ENCODE measurements around the gene NHERF2. TPM values are rescaled to one million over a fixed set of nuclear protein-coding genes. Genes with fewer than 3 reads are reported as not detected.
"Not testable (repeated sequence)": the region's sequence is repeated elsewhere in the genome, so short reads cannot be mapped to it uniquely, and the experiment has no call there.

The NHERF2 gene
- total RNA-seq, 1 donor from 2014 or later, result 1.8 TPM

- intact Hi-C loops (cut with micrococcal nuclease), result loop anchor here (5.0 to 10.0 kb wide), 3 partner anchors 33 to 247 kb away; partner anchors contain the start of genes BRICD5, ECI1, PGP and TBL3
- DNase-seq, result no peak
- peaks cover 33% of the 10 kb centered on the region for H3K4me1 Mint-ChIP-seq
- H3K9me3 Mint-ChIP-seq, result no peaks in the 10 kb centered on the region
- no peak overlapping the region for H3K4me3 Mint-ChIP-seq
- H3K27me3 Mint-ChIP-seq, result no peaks in the 10 kb centered on the region
- H3K36me3 Mint-ChIP-seq (ENCODE audit: low read depth), result peaks cover 36% of the 10 kb centered on the region
- no peak overlapping the region for H3K27ac Mint-ChIP-seq
These were observed 21.1 kb upstream of the NHERF2 start for GRCh38 chr16:2005646-2006045.

DNA sequence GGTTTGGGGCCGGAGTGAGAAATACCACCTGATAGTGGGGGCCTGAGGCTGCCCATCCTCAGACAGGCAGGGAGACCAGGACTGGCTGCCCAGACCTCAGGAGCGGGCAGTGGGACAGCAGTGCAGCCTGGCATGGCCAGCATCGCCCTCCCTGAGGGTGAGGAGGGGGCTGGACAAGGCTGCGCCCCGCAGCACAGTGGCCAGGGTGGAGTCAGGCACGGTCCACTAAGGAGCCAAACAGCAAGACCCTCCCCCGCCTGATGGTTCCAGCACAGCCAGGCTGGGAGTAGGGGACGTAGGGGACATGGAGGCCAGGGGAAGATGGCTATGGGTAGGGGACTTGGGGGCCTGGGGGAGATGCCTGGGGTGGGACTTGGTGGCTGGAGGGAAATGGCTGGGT, 20.4 kb upstream of the NHERF2 start:
- no peak for DNase-seq
- peak overlapping the region; percentile 87 for H3K4me3 Mint-ChIP-seq
- no peaks in the 10 kb centered on the region for H3K9me3 Mint-ChIP-seq
- peaks cover 31% of the 10 kb centered on the region for H3K36me3 Mint-ChIP-seq (ENCODE audit: low read depth)
- intact Hi-C loops (cut with micrococcal nuclease), result loop anchor here (5.0 to 10.0 kb wide), 3 partner anchors 34 to 246 kb away; partner anchors contain the start of genes BRICD5, ECI1, PGP and TBL3
- peak overlapping the region; percentile 39 for H3K27ac Mint-ChIP-seq
- no peaks in the 10 kb centered on the region for H3K27me3 Mint-ChIP-seq
- peaks cover 33% of the 10 kb centered on the region for H3K4me1 Mint-ChIP-seq

GRCh38 chr16:2007081-2007836, 19.4 kb upstream of the NHERF2 start:
- Mint-ChIP-seq H3K27ac (peak overlapping the region; percentile 85), H3K9me3 (no peaks in the 10 kb centered on the region), H3K4me1 (peaks cover 33% of the 10 kb centered on the region), H3K36me3 (ENCODE audit: low read depth) (peaks cover 29% of the 10 kb centered on the region), H3K4me3 (peak overlapping the region; percentile 87), H3K27me3 (no peaks in the 10 kb centered on the region)
- DNase-seq, result no peak
- intact Hi-C loops (cut with micrococcal nuclease), result loop anchor here (5.0 to 10.0 kb wide), 3 partner anchors 35 to 245 kb away; partner anchors contain the start of genes BRICD5, ECI1, PGP and TBL3

DNA sequence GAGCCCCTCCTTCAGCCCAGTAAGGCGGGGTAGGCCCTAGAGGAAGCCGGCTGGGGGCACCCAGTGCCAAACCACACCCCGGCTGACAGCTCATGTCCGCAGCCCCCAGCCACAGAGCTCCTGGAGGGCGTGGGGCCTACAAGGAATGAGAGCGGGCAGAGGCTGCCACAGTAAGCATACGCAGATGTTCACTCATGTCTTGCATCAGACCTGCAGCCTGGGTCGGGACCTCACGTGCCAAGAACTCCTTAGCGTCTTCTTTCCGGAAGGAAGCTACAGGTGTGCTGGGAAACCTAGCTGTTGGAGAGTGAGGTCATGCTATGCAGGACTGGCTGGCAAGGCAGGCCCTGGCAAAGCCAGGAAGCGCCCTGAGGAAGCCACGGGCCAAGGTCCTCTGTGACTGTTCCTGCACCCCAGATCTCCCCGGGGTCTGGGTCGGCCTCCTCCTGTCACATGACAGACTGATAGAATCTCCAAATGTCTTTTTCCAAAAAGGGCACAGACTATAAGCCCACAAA, 18.6 kb upstream of the NHERF2 start:
- H3K27ac Mint-ChIP-seq, result peak overlapping the region; percentile 85
- H3K9me3 Mint-ChIP-seq, result no peaks in the 10 kb centered on the region
- peak overlapping the region; percentile 87 for H3K4me3 Mint-ChIP-seq
- DNase-seq, result peak; percentile 76
- intact Hi-C loops (cut with micrococcal nuclease), result loop anchor here (1.0 to 10.0 kb wide), 4 partner anchors 16 to 244 kb away; partner anchors contain the start of genes BRICD5, ECI1, PGP and TBL3
- peaks cover 33% of the 10 kb centered on the region for H3K4me1 Mint-ChIP-seq
- H3K27me3 Mint-ChIP-seq, result no peaks in the 10 kb centered on the region
- H3K36me3 Mint-ChIP-seq (ENCODE audit: low read depth), result peaks cover 26% of the 10 kb centered on the region

GRCh38 chr16:2008631-2009163, 18.0 kb upstream of the NHERF2 start:
- Mint-ChIP-seq H3K27ac (peak overlapping the region; percentile 85), H3K36me3 (ENCODE audit: low read depth) (peaks cover 26% of the 10 kb centered on the region), H3K4me1 (peaks cover 33% of the 10 kb centered on the region), H3K27me3 (no peaks in the 10 kb centered on the region), H3K9me3 (no peaks in the 10 kb centered on the region), H3K4me3 (peak overlapping the region; percentile 87)
- intact Hi-C loops (cut with micrococcal nuclease), result loop anchor here (1.0 to 10.0 kb wide), 4 partner anchors 16 to 244 kb away; partner anchors contain the start of genes BRICD5, ECI1, PGP and TBL3
- peak; percentile 82 for DNase-seq

DNA sequence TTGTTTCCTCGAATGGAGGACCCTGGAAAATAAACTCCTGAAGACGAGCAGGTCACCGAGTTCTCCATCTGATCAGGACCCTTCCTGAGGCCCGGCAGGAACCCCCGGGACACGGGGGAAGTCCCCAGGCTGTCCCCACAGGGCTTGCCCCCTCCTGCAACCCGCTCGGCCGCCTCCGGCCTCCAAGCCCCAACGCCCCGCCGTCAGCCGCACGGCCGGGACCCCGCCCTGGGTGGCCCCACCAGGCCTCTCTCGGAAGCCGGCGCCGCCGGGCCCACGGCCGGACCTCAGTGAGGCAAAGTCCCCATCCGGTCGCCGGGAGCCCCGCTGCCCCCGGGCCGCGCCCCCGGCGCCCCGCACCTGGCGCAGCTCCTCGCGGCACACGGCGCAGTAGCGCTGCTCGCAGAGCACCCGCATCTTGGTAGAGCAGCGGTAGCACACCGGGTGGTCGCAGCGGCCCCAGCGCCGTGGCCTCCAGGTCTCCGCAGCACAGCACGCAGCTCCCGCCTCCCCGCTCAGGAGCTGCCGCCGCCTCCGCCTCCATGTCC, 17.5 kb upstream of the NHERF2 start:
- Mint-ChIP-seq H3K4me3 (peak overlapping the region; percentile 87), H3K36me3 (ENCODE audit: low read depth) (peaks cover 26% of the 10 kb centered on the region), H3K4me1 (peaks cover 31% of the 10 kb centered on the region), H3K9me3 (no peaks in the 10 kb centered on the region), H3K27me3 (no peaks in the 10 kb centered on the region), H3K27ac (peak overlapping the region; percentile 85)
- DNase-seq, result peak; percentile 77
- intact Hi-C loops (cut with micrococcal nuclease), result loop anchor here (5.0 to 10.0 kb wide), 3 partner anchors 37 to 243 kb away; partner anchors contain the start of genes BRICD5, ECI1, PGP and TBL3

DNA sequence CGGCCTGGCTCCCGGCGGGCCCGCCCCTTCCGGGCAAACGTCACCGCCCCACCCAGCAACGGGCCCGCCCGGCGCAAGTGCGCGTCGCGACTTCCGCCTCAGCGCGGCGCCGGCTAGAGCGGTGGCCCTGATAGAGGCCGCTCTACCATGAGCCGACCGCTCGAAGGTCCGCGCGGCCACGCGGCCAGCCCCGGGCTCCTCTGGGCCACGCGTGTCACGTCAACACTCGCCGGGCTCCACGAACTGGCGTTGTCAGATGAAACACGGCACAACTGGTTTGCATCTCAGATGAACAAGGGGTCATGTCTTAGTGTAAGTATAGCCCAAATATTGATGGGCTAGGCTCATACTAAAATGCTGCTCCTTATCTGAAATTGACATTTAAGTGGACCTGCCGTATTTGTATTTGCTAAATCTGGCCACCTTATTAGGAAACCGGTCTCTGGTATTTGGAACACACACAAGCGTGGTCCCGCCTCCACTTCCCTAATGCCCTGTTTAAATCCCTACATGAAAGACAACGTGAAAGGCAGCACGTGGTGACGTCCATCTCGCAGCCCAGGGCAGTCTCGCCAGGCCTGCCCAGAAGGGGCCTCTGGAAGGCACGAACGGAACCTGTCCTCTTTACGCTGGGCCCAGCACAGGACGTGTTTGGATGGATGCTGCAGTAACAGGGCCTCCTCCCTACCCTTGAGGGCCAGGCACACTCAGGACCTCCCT, 16.8 kb upstream of the NHERF2 start, which contains the start of gene ZNF598:
Gene ZNF598 (minus strand): TSS at position 31 of the 720 bp plus-strand sequence.
- DNase-seq, result peak; percentile 95
- no peaks in the 10 kb centered on the region for H3K9me3 Mint-ChIP-seq
- intact Hi-C loops (cut with micrococcal nuclease), result loop anchor here (5.0 to 10.0 kb wide), 3 partner anchors 38 to 242 kb away; partner anchors contain the start of genes BRICD5, ECI1, PGP and TBL3
- peaks cover 26% of the 10 kb centered on the region for H3K36me3 Mint-ChIP-seq (ENCODE audit: low read depth)
- peaks cover 28% of the 10 kb centered on the region for H3K4me1 Mint-ChIP-seq
- peak within 1 kb of the TSS; percentile 92 for H3K27ac Mint-ChIP-seq
- peak within 1 kb of the TSS; percentile 93 for H3K4me3 Mint-ChIP-seq
- no peaks in the 10 kb centered on the region for H3K27me3 Mint-ChIP-seq

- intact Hi-C loops (cut with micrococcal nuclease); H3K27me3 Mint-ChIP-seq; H3K4me3 Mint-ChIP-seq; DNase-seq; H3K27ac Mint-ChIP-seq; H3K9me3 Mint-ChIP-seq: not testable (repeated sequence)
- Mint-ChIP-seq H3K4me1 (peaks cover 20% of the 10 kb centered on the region), H3K36me3 (ENCODE audit: low read depth) (peaks cover 18% of the 10 kb centered on the region)
These were observed 15.0 kb upstream of the NHERF2 start for GRCh38 chr16:2011726-2012125.

DNA sequence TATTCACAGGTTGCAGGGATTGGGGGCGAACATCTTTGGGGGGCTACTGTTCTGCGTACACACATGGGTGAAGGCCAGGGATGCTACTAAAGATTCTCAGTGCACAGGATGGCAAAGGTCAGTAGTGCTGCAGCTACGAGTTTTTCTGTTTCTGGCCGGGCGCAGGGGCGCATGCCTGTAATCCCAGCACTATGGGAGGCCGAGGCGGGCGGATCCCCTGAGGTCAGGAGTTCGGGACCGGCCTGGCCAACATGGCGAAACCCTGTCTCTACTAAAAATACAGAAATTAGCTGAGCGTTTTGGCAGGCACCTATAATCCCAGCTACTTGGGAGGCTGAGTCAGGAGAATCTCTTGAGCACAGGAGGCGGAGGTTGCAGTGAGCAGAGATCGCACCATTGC, 13.2 kb upstream of the NHERF2 start:
- intact Hi-C loops (cut with micrococcal nuclease), result no loop called here
- no peaks in the 10 kb centered on the region for H3K9me3 Mint-ChIP-seq
- H3K4me1 Mint-ChIP-seq, result peaks cover 6% of the 10 kb centered on the region
- H3K27ac Mint-ChIP-seq, result no peak overlapping the region
- H3K27me3 Mint-ChIP-seq, result peaks cover 3% of the 10 kb centered on the region
- no peak overlapping the region for H3K4me3 Mint-ChIP-seq
- peaks cover 7% of the 10 kb centered on the region for H3K36me3 Mint-ChIP-seq (ENCODE audit: low read depth)
- no peak for DNase-seq

GRCh38 chr16:2015117-2015946, 11.4 kb upstream of the NHERF2 start:
- Mint-ChIP-seq H3K9me3 (no peaks in the 10 kb centered on the region), H3K27me3 (peaks cover 10% of the 10 kb centered on the region), H3K36me3 (ENCODE audit: low read depth) (peaks cover under 1% of the 10 kb centered on the region), H3K27ac (no peak overlapping the region), H3K4me3 (no peak overlapping the region), H3K4me1 (peaks cover under 1% of the 10 kb centered on the region)
- intact Hi-C loops (cut with micrococcal nuclease), result no loop called here
- DNase-seq, result no peak

DNA sequence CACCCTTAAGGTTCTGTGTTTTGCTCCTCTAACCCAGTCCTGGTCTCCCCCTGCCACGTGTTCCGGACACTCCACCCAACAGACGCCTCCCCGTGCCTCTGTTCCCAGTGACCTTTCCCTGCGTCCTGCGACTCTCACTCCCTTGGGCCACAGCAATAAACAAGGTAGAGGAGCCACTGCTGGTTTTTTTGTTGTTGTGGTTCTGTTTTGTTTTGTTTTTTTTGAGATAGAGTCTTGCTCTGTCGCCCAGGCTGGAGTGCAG, 10.8 kb upstream of the NHERF2 start:
- DNase-seq, result no peak
- Mint-ChIP-seq H3K27me3 (peaks cover 14% of the 10 kb centered on the region), H3K4me1 (peaks cover 3% of the 10 kb centered on the region), H3K36me3 (ENCODE audit: low read depth) (no peaks in the 10 kb centered on the region), H3K4me3 (no peak overlapping the region), H3K27ac (no peak overlapping the region), H3K9me3 (no peaks in the 10 kb centered on the region)
- intact Hi-C loops (cut with micrococcal nuclease), result no loop called here

DNA sequence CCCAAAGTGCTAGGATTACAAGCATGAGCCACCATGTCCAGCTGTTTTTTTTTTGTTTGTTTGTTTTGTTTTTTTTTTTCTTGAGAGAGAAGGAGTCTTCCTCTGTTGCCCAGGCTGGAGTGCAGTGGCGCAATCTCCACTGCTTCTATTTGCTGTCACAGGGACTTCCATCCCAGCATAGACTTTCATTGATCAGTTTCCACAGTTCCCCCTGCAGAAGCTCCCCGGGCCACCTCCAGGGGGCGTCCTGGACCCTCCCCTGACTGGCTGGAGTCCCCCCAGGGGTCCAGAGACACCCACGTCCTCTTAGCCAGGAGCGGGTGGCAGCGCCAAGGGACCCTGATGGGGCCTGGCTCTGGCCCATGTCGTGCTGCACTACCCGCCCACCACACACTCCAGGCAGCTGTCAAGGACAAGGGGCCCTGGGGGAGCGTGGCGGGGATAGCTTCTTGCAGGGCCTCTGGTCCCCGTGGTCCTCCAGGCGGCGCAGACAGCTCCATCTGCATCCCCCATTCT, 10.2 kb upstream of the NHERF2 start:
- intact Hi-C loops (cut with micrococcal nuclease), result no loop called here
- Mint-ChIP-seq H3K36me3 (ENCODE audit: low read depth) (no peaks in the 10 kb centered on the region), H3K4me1 (peaks cover 3% of the 10 kb centered on the region), H3K9me3 (no peaks in the 10 kb centered on the region), H3K27ac (no peak overlapping the region), H3K27me3 (peaks cover 17% of the 10 kb centered on the region), H3K4me3 (no peak overlapping the region)
- peak; percentile 73 for DNase-seq

Data from activated CD4-positive, alpha-beta T cell treated with anti-CD3 and anti-CD28 coated beads, Interleukin-2, amount 10 ng/mL, durations not matched to agents 24 days and 14 days (primary cell).